MM.1S (cell line): ENCODE results near the gene NMD3.

Source experiments
- DNase-seq: peaks from one replicate; pipeline ENCODE4 v3.0.0-alpha.2; 2015
- H2AFZ ChIP-seq: fragments of 300-600 bp; sonication (generic); 2 replicates; pipeline ENCODE4 v1.6.0; 2016; ENCODE audit warnings: antibody characterized with exemption, low read length
- H3F3A ChIP-seq: fragments of 300-600 bp; sonication (generic); 2 replicates; pipeline ENCODE4 v1.6.1; 2016; ENCODE audit warnings: mild to moderate bottlenecking, antibody characterized with exemption, low read length, moderate library complexity, mixed read lengths; ENCODE audit not compliant: insufficient read depth
- H3K27ac ChIP-seq: fragments of 300-600 bp; sonication (generic); 2 replicates; pipeline ENCODE4 v1.5.1; 2016; ENCODE audit warnings: mild to moderate bottlenecking, low read length
- H3K27me3 ChIP-seq: fragments of 300-600 bp; sonication (generic); replicated peaks from 2 replicates; pipeline ENCODE4 v1.6.0; 2016; ENCODE audit warnings: low read length; ENCODE audit not compliant: insufficient read depth
- H3K36me3 ChIP-seq: fragments of 300-600 bp; sonication (generic); replicated peaks from 2 replicates; pipeline ENCODE4 v1.6.1; 2016; ENCODE audit warnings: mild to moderate bottlenecking, low read length, mixed read lengths; ENCODE audit not compliant: insufficient read depth
- H3K4me1 ChIP-seq: fragments of 300-600 bp; sonication (generic); 2 replicates; pipeline ENCODE4 v1.6.1; 2016; ENCODE audit warnings: low read length, mixed read lengths
- H3K4me2 ChIP-seq: fragments of 300-600 bp; sonication (generic); 2 replicates; pipeline ENCODE4 v1.6.0; 2016; ENCODE audit warnings: low read depth, low read length
- H3K4me3 ChIP-seq: fragments of 300-600 bp; sonication (generic); 2 replicates; pipeline ENCODE4 v1.5.1; 2016; ENCODE audit warnings: low read length, mixed read lengths
- H3K79me2 ChIP-seq: fragments of 300-600 bp; sonication (generic); 2 replicates; pipeline ENCODE4 v1.6.1; 2016; ENCODE audit warnings: mixed run types, low read length, mixed read lengths
- H3K9ac ChIP-seq: fragments of 300-600 bp; sonication (generic); 2 replicates; pipeline ENCODE4 v1.6.1; 2016; ENCODE audit warnings: low read length, mixed read lengths
- H3K9me2 ChIP-seq: fragments of 300-600 bp; sonication (generic); replicated peaks from 2 replicates; pipeline ENCODE4 v1.6.1; 2016; ENCODE audit warnings: mild to moderate bottlenecking, low read length, mixed read lengths; ENCODE audit not compliant: insufficient read depth
- H3K9me3 ChIP-seq: fragments of 300-600 bp; sonication (generic); replicated peaks from 2 replicates; pipeline ENCODE4 v1.6.1; 2016; ENCODE audit warnings: mild to moderate bottlenecking, low read length, mixed read lengths; ENCODE audit not compliant: insufficient read depth
- H4K20me1 ChIP-seq: fragments of 300-600 bp; sonication (generic); 2 replicates; pipeline ENCODE4 v1.6.1; 2016; ENCODE audit warnings: mild to moderate bottlenecking, low read length, moderate library complexity, mixed read lengths; ENCODE audit not compliant: insufficient read depth
- CTCF ChIP-seq: fragments of 300-600 bp; sonication (generic); IDR thresholded peaks from 2 replicates; pipeline ENCODE4 v1.5.1; 2016; ENCODE audit warnings: antibody characterized with exemption, low read length, mixed read lengths
- EZH2 ChIP-seq: fragments of 300-600 bp; sonication (generic); optimal IDR thresholded peaks from 2 replicates; pipeline ENCODE3; 2017; ENCODE audit warnings: low read depth, mild to moderate bottlenecking, antibody characterized with exemption, low read length, mixed read lengths
- EZH2phosphoT487 ChIP-seq: fragments of 300-600 bp; sonication (generic); IDR thresholded peaks from 2 replicates; pipeline ENCODE4 v1.6.1; 2018; ENCODE audit warnings: antibody characterized with exemption, low read length

Gene NMD3

GRCh38 chr3:161252143-161252542, 31.0 kb downstream of the NMD3 start:
- no peaks in the 10 kb centered on the region for H3K27me3 ChIP-seq
- no peak overlapping the region for H3K9ac ChIP-seq
- no peak for TF ChIP-seq CTCF
- TF ChIP-seq EZH2phosphoT487 = no peak
- no peak for TF ChIP-seq EZH2
- H3K9me2 ChIP-seq = no peaks in the 10 kb centered on the region
- no peaks in the 10 kb centered on the region for H3K9me3 ChIP-seq
- H3K4me2 ChIP-seq = no peak overlapping the region
- H4K20me1 ChIP-seq = no peaks in the 10 kb centered on the region
- H3K27ac ChIP-seq = no peak overlapping the region
- no peaks in the 10 kb centered on the region for H3F3A ChIP-seq
- H3K79me2 ChIP-seq = no peaks in the 10 kb centered on the region
- H2AFZ ChIP-seq = no peak overlapping the region
- no peaks in the 10 kb centered on the region for H3K4me1 ChIP-seq
- no peak overlapping the region for H3K4me3 ChIP-seq
- H3K36me3 ChIP-seq = peaks cover 15% of the 10 kb centered on the region
- no peak for DNase-seq

GRCh38 chr3:161253711-161254110, 32.6 kb downstream of the NMD3 start:
- no peak for DNase-seq
- Histone ChIP-seq H3K9me2 (no peaks in the 10 kb centered on the region), H3K36me3 (peaks cover 15% of the 10 kb centered on the region), H3K79me2 (no peaks in the 10 kb centered on the region), H3K9me3 (no peaks in the 10 kb centered on the region), H3K9ac (no peak overlapping the region), H3K27me3 (no peaks in the 10 kb centered on the region), H3K4me1 (no peaks in the 10 kb centered on the region), H4K20me1 (no peaks in the 10 kb centered on the region), H2AFZ (no peak overlapping the region), H3K4me3 (no peak overlapping the region), H3F3A (no peaks in the 10 kb centered on the region), H3K4me2 (no peak overlapping the region), H3K27ac (no peak overlapping the region)
- no peak for TF ChIP-seq CTCF
- TF ChIP-seq EZH2phosphoT487 = no peak
- no peak for TF ChIP-seq EZH2

- peaks cover 9% of the 10 kb centered on the region for H3K36me3 ChIP-seq
- no peaks in the 10 kb centered on the region for H4K20me1 ChIP-seq
- H3K4me2 ChIP-seq = no peak overlapping the region
- no peaks in the 10 kb centered on the region for H3K27me3 ChIP-seq
- DNase-seq = no peak
- no peak overlapping the region for H3K9ac ChIP-seq
- no peaks in the 10 kb centered on the region for H3K9me2 ChIP-seq
- H3K4me3 ChIP-seq = no peak overlapping the region
- H3K79me2 ChIP-seq = no peaks in the 10 kb centered on the region
- no peaks in the 10 kb centered on the region for H3F3A ChIP-seq
- no peaks in the 10 kb centered on the region for H3K9me3 ChIP-seq
- no peak overlapping the region for H2AFZ ChIP-seq
- H3K27ac ChIP-seq = no peak overlapping the region
- H3K4me1 ChIP-seq = no peaks in the 10 kb centered on the region
- no peak for TF ChIP-seq CTCF
- TF ChIP-seq EZH2phosphoT487 = no peak
- TF ChIP-seq EZH2 = no peak
Observed at GRCh38 chr3:161254861-161255260, 33.8 kb downstream of the NMD3 start.
